SK-N-MC (cell line): ENCODE results near the gene TRIM9.

Source experiments
- EZH2 ChIP-seq: fragments of 200-600 bp; sonication (generic); IDR thresholded peaks from one replicate; pipeline ENCODE4 v1.6.1; 2017; ENCODE audit warnings: antibody characterized with exemption
- POLR2AphosphoS5 ChIP-seq: IDR thresholded peaks from 2 replicates; pipeline ENCODE4 v1.6.1; 2012; ENCODE audit warnings: mild to moderate bottlenecking, low read depth, low read length, borderline replicate concordance

DNA sequence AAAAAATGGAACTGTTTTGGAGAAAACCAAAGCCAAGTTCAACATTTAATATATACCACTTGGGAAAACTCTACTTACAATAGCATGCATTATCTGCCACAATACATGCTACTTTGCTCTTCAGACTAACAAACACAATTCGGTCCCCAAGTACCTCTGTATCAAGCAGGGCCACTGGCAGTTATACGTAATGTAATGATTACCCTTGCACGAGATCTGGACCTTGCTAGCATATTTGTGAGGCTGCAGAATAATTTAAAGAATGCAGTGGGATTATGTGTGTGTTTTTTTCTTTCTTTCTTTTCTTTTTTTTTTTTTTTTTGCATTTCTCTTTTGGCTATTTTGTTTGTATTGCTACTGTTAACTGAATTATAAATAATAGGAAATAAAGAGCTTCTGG lies 127.8 kb downstream of the TRIM9 start:
- TF ChIP-seq EZH2 (no peak), POLR2AphosphoS5 (no peak)
